K562 (cell line): ENCODE results near the gene MLX. TPM values are rescaled to one million over a fixed set of nuclear protein-coding genes. Genes with fewer than 3 reads are reported as not detected.
A peak's percentile ranks its signal among the peaks of the same experiment; 100 is the strongest.

Experiments used
- ATAC-seq: fragments of 200-7000 bp; cut with Tn5 transposase; 3 replicates; pipeline ENCODE4 v1.9.1; 2020; ENCODE audit warnings: moderate library complexity
- BruUV-seq: library from RNA; stranded (reverse); fragments of 400-500 nt; replicated peaks from 2 replicates; lab custom pipeline; 2021; lab: Mats Ljungman, UMichigan
- CTCF ChIA-PET: fragments of 300-600 bp; formaldehyde crosslinking; extraction: SDS; loops from one replicate; lab custom pipeline; 2021; ENCODE audit warnings: low intra/inter-chr PET ratio; lab: Yijun Ruan, JAX
- POLR2A ChIA-PET: fragments of 300-600, 350-650 bp; sonication (Branson Sonifier 250); formaldehyde crosslinking; extraction: SDS; loops from one replicate; lab custom pipeline; 2021; ENCODE audit warnings: antibody characterized with exemption, inconsistent platforms; lab: Yijun Ruan, JAX
- DNase-seq, 4 experiments: peaks; one replicate each; pipeline versions ENCODE4 v3.0.0 to v3.0.0-alpha.2; 2011 to 2018; ENCODE audit warnings: low spot score in 3 of 4, mixed read lengths in 3 of 4; ENCODE audit errors: extremely low read depth in 1 of 4
- FAIRE-seq: peaks from 2 replicates; lab custom pipeline; 2011; peaks lifted over from hg19 to GRCh38; lab: Jason Lieb, UNC
- H2AFZ ChIP-seq: 2 replicates; pipeline ENCODE4 v1.6.0; 2011; ENCODE audit warnings: low read depth, low read length, control low read depth, inconsistent platforms
- H3K27ac ChIP-seq: fragments of 200-600 bp; 3 replicates; pipeline ENCODE4 v1.8.0; 2011; ENCODE audit warnings: low read depth, mild to moderate bottlenecking, control low read depth, inconsistent platforms, low read length, moderate library complexity, mixed read lengths; ENCODE audit errors: extremely low read depth
- H3K27me3 ChIP-seq, 2 experiments: fragments of 300-600 bp in 1 of 2; 2 replicates in 1 of 2; 3 replicates in 1 of 2; pipeline versions ENCODE4 v1.6.0 to v1.8.0; 2011; ENCODE audit warnings: inconsistent platforms in 2 of 2, low read length in 2 of 2, mild to moderate bottlenecking in 1 of 2, mixed read lengths in 1 of 2, moderate library complexity in 1 of 2; ENCODE audit not compliant: control insufficient read depth in 2 of 2, insufficient read depth in 2 of 2
- H3K36me3 ChIP-seq: fragments of 300-600 bp; 3 replicates; pipeline ENCODE4 v1.8.0; 2011; ENCODE audit warnings: mild to moderate bottlenecking, low read length, inconsistent platforms; ENCODE audit not compliant: control insufficient read depth, insufficient read depth
- H3K4me1 ChIP-seq, 2 experiments: fragments of 200-600 bp in 1 of 2; replicated peaks in 1 of 2; 2 replicates in 1 of 2; 3 replicates in 1 of 2; pipeline versions ENCODE4 v1.5.1 to v1.8.0; 2011; ENCODE audit warnings: inconsistent platforms in 2 of 2, low read length in 2 of 2, mild to moderate bottlenecking in 1 of 2, mixed read lengths in 1 of 2, moderate library complexity in 1 of 2; ENCODE audit not compliant: control insufficient read depth in 2 of 2, insufficient read depth in 2 of 2
- H3K4me2 ChIP-seq: 2 replicates; pipeline ENCODE4 v1.6.1; 2011; ENCODE audit warnings: low read length, control low read depth, inconsistent platforms, mixed read lengths; ENCODE audit not compliant: insufficient read depth
- H3K4me3 ChIP-seq: fragments of 200-600 bp; sonication (generic), shearing (Covaris generic); 2 replicates; pipeline ENCODE4 v1.5.1; 2016; ENCODE audit warnings: control low read depth, inconsistent platforms
- H3K79me2 ChIP-seq: fragments of 200-600 bp; 3 replicates; pipeline ENCODE4 v1.8.0; 2011; ENCODE audit warnings: low read length, inconsistent platforms; ENCODE audit not compliant: control insufficient read depth, insufficient read depth
- H3K9ac ChIP-seq, 2 experiments: 2 replicates each; pipeline versions ENCODE4 v1.6.0 to v1.6.1; 2011; ENCODE audit warnings: low read depth in 2 of 2, low read length in 2 of 2, control low read depth in 1 of 2, inconsistent platforms in 1 of 2, mild to moderate bottlenecking in 1 of 2, mixed read lengths in 1 of 2; ENCODE audit not compliant: insufficient read depth in 1 of 2
- H3K9me1 ChIP-seq: one replicate; pipeline ENCODE4 v1.6.0; 2011; ENCODE audit warnings: inconsistent platforms, mild to moderate bottlenecking, low read length, moderate library complexity; ENCODE audit not compliant: control insufficient read depth, insufficient read depth
- H3K9me3 ChIP-seq: replicated peaks from 2 replicates; pipeline ENCODE4 v1.5.1; 2011; ENCODE audit warnings: low read depth, low read length, inconsistent platforms; ENCODE audit not compliant: control insufficient read depth, insufficient read depth
- H4K20me1 ChIP-seq: replicated peaks from 2 replicates; pipeline ENCODE4 v1.6.1; 2011; ENCODE audit warnings: low read length, inconsistent platforms, mixed read lengths; ENCODE audit not compliant: control insufficient read depth, insufficient read depth
- AFF4 ChIP-seq: sonication (generic); formaldehyde crosslinking; IDR thresholded peaks from 2 replicates; pipeline ENCODE4 v1.8.0; 2023; ENCODE audit warnings: mild to moderate bottlenecking, missing genetic modification reagents
- KDM5B ChIP-seq: fragments of 200-600 bp; sonication (generic); IDR thresholded peaks from 2 replicates; pipeline ENCODE4 v1.6.1; 2012; ENCODE audit warnings: low read depth, mild to moderate bottlenecking, moderate library complexity, low read length, control low read depth, inconsistent platforms; ENCODE audit not compliant: insufficient replicate concordance
- MYNN ChIP-seq, 2 experiments: sonication (generic); formaldehyde crosslinking in 1 of 2; IDR thresholded peaks; 2 replicates each; pipeline versions ENCODE4 v1.5.0 to v1.6.1; 2016 to 2020; ENCODE audit warnings: antibody characterized with exemption in 1 of 2, missing genetic modification reagents in 1 of 2
- NCOA6 ChIP-seq: fragments of 450-650 bp; IDR thresholded peaks from 2 replicates; pipeline ENCODE4 v1.6.1; 2017; ENCODE audit warnings: mild to moderate bottlenecking
- NFIX ChIP-seq: fragments of 250-450 bp; sonication (Bioruptor Pico); IDR thresholded peaks from 2 replicates; pipeline ENCODE4 v1.4.0; 2020; ENCODE audit warnings: low read depth, mild to moderate bottlenecking, moderate library complexity
- OTX1 ChIP-seq: fragments of 450-650 bp; formaldehyde crosslinking; IDR thresholded peaks from 2 replicates; pipeline ENCODE4 v1.4.0; 2022; ENCODE audit warnings: mild to moderate bottlenecking
- YBX1 ChIP-seq: fragments of 450-650 bp; IDR thresholded peaks from 2 replicates; pipeline ENCODE4 v1.7.1; 2016; ENCODE audit warnings: mild to moderate bottlenecking
- ZBTB1 ChIP-seq: sonication (generic); formaldehyde crosslinking; IDR thresholded peaks from 2 replicates; pipeline ENCODE4 v1.8.1; 2023; ENCODE audit warnings: missing genetic modification reagents, low read depth, mild to moderate bottlenecking, borderline replicate concordance
- WGBS: fragments of 100-300 bp; shearing (Covaris generic); methylation state at CpG from one replicate; pipeline ENCODE4 v1.1.6; 2016; ENCODE audit warnings: low coverage, mixed read lengths; ENCODE audit not compliant: insufficient coverage; ENCODE audit errors: missing lambda C conversion rate; 5-methylcytosine and 5-hydroxymethylcytosine counted together
- in situ Hi-C: fragments of 300-500 bp; cut with MboI; formaldehyde crosslinking; loops from 4 replicates; pipeline ENCODE4 v1.15.0; 2018; ENCODE audit warnings: inconsistent platforms, mixed read lengths
- intact Hi-C: fragments of 100-400 bp; cut with micrococcal nuclease; formaldehyde crosslinking; loops from 2 replicates; pipeline ENCODE4 v1.14.2; 2022
- polyA plus RNA-seq, 8 experiments: library from polyadenylated mRNA; depleted of rRNA in 4 of 8; stranded (reverse) in 5 of 8; unstranded in 3 of 8; fragments of >200 nt; fragmentation: Nextera tagmentation in 2 of 8; fragmentation: Illumina TruSeq in 1 of 8; extraction: Ambion mirVana in 2 of 8; extraction: Trizol in 1 of 8; gene quantifications; 2 replicates each; pipeline versions ENCODE4 v1.2.1 to v1.2.3, GENCODE V29; 2011 to 2014; ENCODE audit warnings: inconsistent platforms in 1 of 8, missing spikeins in 1 of 8
- total RNA-seq, 7 experiments: library from RNA; depleted of rRNA in 6 of 7; stranded (reverse); fragments of >200 nt in 6 of 7; fragmentation: Illumina TruSeq in 2 of 7; extraction: Trizol in 2 of 7; gene quantifications; 2 replicates each; pipeline versions ENCODE4 v1.2.1 to v1.2.3, GENCODE V29; 2011 to 2021; ENCODE audit warnings: low replicate concordance in 1 of 7
- TF ChIP-seq, protein P1 (sequence below): sonication (generic); formaldehyde crosslinking; IDR thresholded peaks from 2 replicates; pipeline ENCODE4 v1.8.0; 2022; ENCODE audit warnings: mild to moderate bottlenecking, low read depth, missing genetic modification reagents
- TF ChIP-seq, protein P2 (sequence below): fragments of 150-350 bp; conservative IDR thresholded peaks from 2 replicates; pipeline ENCODE4 v1.6.1; 2014; ENCODE audit warnings: low read length

The MLX gene
- total and polyA plus RNA-seq, 9 of the 15 experiments (the other 6 are each of a cell fraction or from before 2014, with no cell fraction given) = 42.9 to 100 (median 58.9) TPM

DNA sequence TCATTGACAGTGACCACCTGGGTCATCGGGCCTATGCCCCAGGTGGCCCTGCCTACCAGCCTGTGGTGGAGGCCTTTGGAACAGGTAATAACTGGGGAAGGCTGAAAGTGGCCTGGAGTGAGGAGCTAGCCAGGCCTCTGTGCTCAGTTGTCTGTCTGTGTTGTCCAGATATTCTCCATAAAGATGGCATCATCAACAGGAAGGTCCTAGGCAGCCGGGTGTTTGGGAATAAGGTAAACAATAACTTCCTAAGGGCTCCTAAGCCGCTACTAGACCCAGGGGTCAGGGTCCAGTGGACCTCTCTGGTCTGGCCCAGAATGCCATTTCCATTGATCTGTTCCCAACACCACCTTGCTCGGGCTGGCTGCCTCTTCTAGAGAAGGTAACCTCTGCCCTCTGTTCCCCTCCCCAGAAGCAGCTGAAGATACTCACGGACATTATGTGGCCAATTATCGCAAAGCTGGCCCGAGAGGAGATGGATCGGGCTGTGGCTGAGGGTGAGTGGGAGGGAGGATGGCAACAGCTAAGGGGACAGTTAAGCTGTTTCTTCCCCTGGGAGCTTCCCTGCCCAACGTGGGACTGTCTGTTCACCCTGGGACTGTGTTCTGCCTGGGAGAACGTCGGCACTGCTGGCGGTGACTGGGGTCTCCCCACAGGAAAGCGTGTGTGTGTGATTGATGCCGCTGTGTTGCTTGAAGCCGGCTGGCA lies 1.9 kb upstream of the MLX start:
- Histone ChIP-seq H3K9me1 (no peaks in the 10 kb centered on the region), H3K79me2 (peaks cover 64% of the 10 kb centered on the region), H3K9me3 (no peaks in the 10 kb centered on the region), H4K20me1 (no peaks in the 10 kb centered on the region), H3K4me1 (peaks cover 38 to 69% of the 10 kb centered on the region in 2 experiments), H3K4me3 (no peak overlapping the region), H3K4me2 (no peak overlapping the region), H2AFZ (no peak overlapping the region), H3K9ac (peak overlapping the region in 1 of 2 experiments; percentile 99; a peak in 2 of 4 replicates), H3K36me3 (peaks cover 59% of the 10 kb centered on the region), H3K27me3 (no peaks in the 10 kb centered on the region)
- POLR2A ChIA-PET = interaction anchor here (0.5 to 8.3 kb wide), 6 partner anchors 9 to 751 kb away, joined by 3 to 58 read pairs (median 4); partner anchors contain the start of gene PSMC3IP
- no peak for DNase-seq
- intact Hi-C loops (no loop called here), in situ Hi-C loops (no loop called here)
- WGBS = 91% methylated on average over 13 of the region's 15 CpGs
- CTCF ChIA-PET = no interaction called here
- no peak for FAIRE-seq
- no TSS peak for BruUV-seq
- TF ChIP-seq, protein P1, sequence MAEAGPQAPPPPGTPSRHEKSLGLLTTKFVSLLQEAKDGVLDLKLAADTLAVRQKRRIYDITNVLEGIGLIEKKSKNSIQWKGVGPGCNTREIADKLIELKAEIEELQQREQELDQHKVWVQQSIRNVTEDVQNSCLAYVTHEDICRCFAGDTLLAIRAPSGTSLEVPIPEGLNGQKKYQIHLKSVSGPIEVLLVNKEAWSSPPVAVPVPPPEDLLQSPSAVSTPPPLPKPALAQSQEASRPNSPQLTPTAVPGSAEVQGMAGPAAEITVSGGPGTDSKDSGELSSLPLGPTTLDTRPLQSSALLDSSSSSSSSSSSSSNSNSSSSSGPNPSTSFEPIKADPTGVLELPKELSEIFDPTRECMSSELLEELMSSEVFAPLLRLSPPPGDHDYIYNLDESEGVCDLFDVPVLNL (CRISPR knock-in tag) = no peak
- no peak for TF ChIP-seq KDM5B
- TF ChIP-seq NCOA6 = no peak
- TF ChIP-seq NFIX (CRISPR knock-in tag) = no peak
- TF ChIP-seq, protein P2, sequence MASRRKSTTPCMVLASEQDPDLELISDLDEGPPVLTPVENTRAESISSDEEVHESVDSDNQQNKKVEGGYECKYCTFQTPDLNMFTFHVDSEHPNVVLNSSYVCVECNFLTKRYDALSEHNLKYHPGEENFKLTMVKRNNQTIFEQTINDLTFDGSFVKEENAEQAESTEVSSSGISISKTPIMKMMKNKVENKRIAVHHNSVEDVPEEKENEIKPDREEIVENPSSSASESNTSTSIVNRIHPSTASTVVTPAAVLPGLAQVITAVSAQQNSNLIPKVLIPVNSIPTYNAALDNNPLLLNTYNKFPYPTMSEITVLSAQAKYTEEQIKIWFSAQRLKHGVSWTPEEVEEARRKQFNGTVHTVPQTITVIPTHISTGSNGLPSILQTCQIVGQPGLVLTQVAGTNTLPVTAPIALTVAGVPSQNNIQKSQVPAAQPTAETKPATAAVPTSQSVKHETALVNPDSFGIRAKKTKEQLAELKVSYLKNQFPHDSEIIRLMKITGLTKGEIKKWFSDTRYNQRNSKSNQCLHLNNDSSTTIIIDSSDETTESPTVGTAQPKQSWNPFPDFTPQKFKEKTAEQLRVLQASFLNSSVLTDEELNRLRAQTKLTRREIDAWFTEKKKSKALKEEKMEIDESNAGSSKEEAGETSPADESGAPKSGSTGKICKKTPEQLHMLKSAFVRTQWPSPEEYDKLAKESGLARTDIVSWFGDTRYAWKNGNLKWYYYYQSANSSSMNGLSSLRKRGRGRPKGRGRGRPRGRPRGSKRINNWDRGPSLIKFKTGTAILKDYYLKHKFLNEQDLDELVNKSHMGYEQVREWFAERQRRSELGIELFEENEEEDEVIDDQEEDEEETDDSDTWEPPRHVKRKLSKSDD = no peak
- no peak for TF ChIP-seq OTX1 (CRISPR knock-in tag)
- TF ChIP-seq AFF4 (CRISPR knock-in tag) = no peak
- TF ChIP-seq ZBTB1 (CRISPR knock-in tag) = no peak
- no peak for TF ChIP-seq MYNN (IDR thresholded peaks at IDR 0.05)
- TF ChIP-seq MYNN (CRISPR knock-in tag; IDR thresholded peaks at IDR 0.05) = no peak
- no peak for TF ChIP-seq YBX1
- TF ChIP-seq, all 486 proteins: peak for 0
- no peak overlapping the region; the same call in 2 of the 3 replicates for H3K27ac ChIP-seq
- ATAC-seq = no peak
